ENCODE measurements around the gene ZBTB32.

The ZBTB32 gene

GRCh38 chr19:35738887-35739229, 34.5 kb downstream of the ZBTB32 start:
- H3K27me3 ChIP-seq (ENCODE audit: control insufficient read depth in 1 of 2, insufficient read depth in 1 of 2, low read length in 2 of 2) = no peaks in the 10 kb centered on the region
- H3K4me1 ChIP-seq (ENCODE audit: control insufficient read depth, insufficient read depth, low read depth, low read length) = peaks cover 13% of the 10 kb centered on the region
- WGBS = 97% methylated on average over 2 of the region's 2 CpGs
- H3K4me2 ChIP-seq (ENCODE audit: low read length, poor library complexity, severe bottlenecking) = no peak overlapping the region
- no peak overlapping the region for H4K8ac ChIP-seq (ENCODE audit: low read length)
- H3K27ac ChIP-seq (ENCODE audit: low read length, poor library complexity, severe bottlenecking) = no peak overlapping the region
- H3K23ac ChIP-seq (ENCODE audit: low read length in 2 of 2) = no peak overlapping the region
- H3K18ac ChIP-seq (ENCODE audit: low read depth in 1 of 2, low read length in 2 of 2) = no peak overlapping the region
- no peak overlapping the region for H2AFZ ChIP-seq (ENCODE audit: low read depth, low read length)
- no peak overlapping the region for H3K9ac ChIP-seq (ENCODE audit: low read length)
- no peak overlapping the region for H2BK15ac ChIP-seq (ENCODE audit: low read depth, poor library complexity, severe bottlenecking)
- H3K14ac ChIP-seq (ENCODE audit: low read length in 2 of 2) = no peak overlapping the region
- H3K36me3 ChIP-seq (ENCODE audit: control insufficient read depth in 1 of 2, insufficient read depth in 2 of 2, low read depth in 1 of 2, low read length in 2 of 2) = peaks cover 66 to 69% of the 10 kb centered on the region in 2 experiments
- no peak overlapping the region for H3K4ac ChIP-seq (ENCODE audit: low read depth in 1 of 2, low read length in 2 of 2)
- DNase-seq = no peak
- H2AK5ac ChIP-seq (ENCODE audit: low read length, severe bottlenecking) = no peak overlapping the region
- H3K79me1 ChIP-seq (replicated peaks; ENCODE audit: low read length, poor library complexity, severe bottlenecking) = peaks cover 27% of the 10 kb centered on the region
- no peak overlapping the region for H2BK5ac ChIP-seq (ENCODE audit: low read depth, low read length, poor library complexity, severe bottlenecking)
- H2BK120ac ChIP-seq (ENCODE audit: low read depth, low read length) = no peak overlapping the region
- no peak overlapping the region for H4K91ac ChIP-seq (ENCODE audit: low read length)
- H2BK12ac ChIP-seq (ENCODE audit: low read length in 2 of 2) = no peak overlapping the region
- no peaks in the 10 kb centered on the region for H3K9me3 ChIP-seq (ENCODE audit: control insufficient read depth, low read length)
- no peak overlapping the region for H3K4me3 ChIP-seq (ENCODE audit: insufficient read depth in 1 of 2, low read depth in 1 of 2, low read length in 2 of 2)

- no peak overlapping the region for H2AFZ ChIP-seq (ENCODE audit: low read depth, low read length)
- no peaks in the 10 kb centered on the region for H3K27me3 ChIP-seq (ENCODE audit: control insufficient read depth in 1 of 2, insufficient read depth in 1 of 2, low read length in 2 of 2)
- no peak overlapping the region for H3K18ac ChIP-seq (ENCODE audit: low read depth in 1 of 2, low read length in 2 of 2)
- H4K8ac ChIP-seq (ENCODE audit: low read length) = no peak overlapping the region
- no peak overlapping the region for H2BK5ac ChIP-seq (ENCODE audit: low read depth, low read length, poor library complexity, severe bottlenecking)
- H3K79me1 ChIP-seq (replicated peaks; ENCODE audit: low read length, poor library complexity, severe bottlenecking) = peaks cover 29% of the 10 kb centered on the region
- no peak overlapping the region for H3K4ac ChIP-seq (ENCODE audit: low read depth in 1 of 2, low read length in 2 of 2)
- H2AK5ac ChIP-seq (ENCODE audit: low read length, severe bottlenecking) = no peak overlapping the region
- peak overlapping the region; percentile 83 for H3K4me2 ChIP-seq (ENCODE audit: low read length, poor library complexity, severe bottlenecking)
- no peak overlapping the region for H2BK12ac ChIP-seq (ENCODE audit: low read length in 2 of 2)
- H3K27ac ChIP-seq (ENCODE audit: low read length, poor library complexity, severe bottlenecking) = no peak overlapping the region
- no peak overlapping the region for H3K23ac ChIP-seq (ENCODE audit: low read length in 2 of 2)
- H3K9me3 ChIP-seq (ENCODE audit: control insufficient read depth, low read length) = no peaks in the 10 kb centered on the region
- WGBS = 90% methylated on average over 26 of the region's 29 CpGs
- no peak overlapping the region for H3K14ac ChIP-seq (ENCODE audit: low read length in 2 of 2)
- H2BK15ac ChIP-seq (ENCODE audit: low read depth, poor library complexity, severe bottlenecking) = peak overlapping the region; percentile 94
- no peak overlapping the region for H4K91ac ChIP-seq (ENCODE audit: low read length)
- H3K36me3 ChIP-seq (ENCODE audit: control insufficient read depth in 1 of 2, insufficient read depth in 2 of 2, low read depth in 1 of 2, low read length in 2 of 2) = peaks cover 63 to 65% of the 10 kb centered on the region in 2 experiments
- H3K4me3 ChIP-seq (ENCODE audit: insufficient read depth in 1 of 2, low read depth in 1 of 2, low read length in 2 of 2) = peak overlapping the region; percentile 65 to 90
- no peak overlapping the region for H2BK120ac ChIP-seq (ENCODE audit: low read depth, low read length)
- no peak for DNase-seq
- peaks cover 17% of the 10 kb centered on the region for H3K4me1 ChIP-seq (ENCODE audit: control insufficient read depth, insufficient read depth, low read depth, low read length)
- peak overlapping the region; percentile 80 for H3K9ac ChIP-seq (ENCODE audit: low read length)
These were observed 35.1 kb downstream of the ZBTB32 start for GRCh38 chr19:35739275-35740107.

- H3K27me3 ChIP-seq (ENCODE audit: control insufficient read depth in 1 of 2, insufficient read depth in 1 of 2, low read length in 2 of 2) = no peaks in the 10 kb centered on the region
- no peak overlapping the region for H3K18ac ChIP-seq (ENCODE audit: low read depth in 1 of 2, low read length in 2 of 2)
- 6% methylated on average over 16 of the region's 16 CpGs for WGBS
- H3K23ac ChIP-seq (ENCODE audit: low read length in 2 of 2) = no peak overlapping the region
- no peak overlapping the region for H3K27ac ChIP-seq (ENCODE audit: low read length, poor library complexity, severe bottlenecking)
- H2BK5ac ChIP-seq (ENCODE audit: low read depth, low read length, poor library complexity, severe bottlenecking) = no peak overlapping the region
- no peak overlapping the region for H2BK12ac ChIP-seq (ENCODE audit: low read length in 2 of 2)
- H3K4me1 ChIP-seq (ENCODE audit: control insufficient read depth, insufficient read depth, low read depth, low read length) = peaks cover 18% of the 10 kb centered on the region
- H2BK120ac ChIP-seq (ENCODE audit: low read depth, low read length) = peak overlapping the region; percentile 42
- no peak for DNase-seq
- H4K8ac ChIP-seq (ENCODE audit: low read length) = no peak overlapping the region
- H3K4ac ChIP-seq (ENCODE audit: low read depth in 1 of 2, low read length in 2 of 2) = no peak overlapping the region
- peaks cover 58 to 59% of the 10 kb centered on the region in 2 experiments for H3K36me3 ChIP-seq (ENCODE audit: control insufficient read depth in 1 of 2, insufficient read depth in 2 of 2, low read depth in 1 of 2, low read length in 2 of 2)
- peak overlapping the region; percentile 15 for H4K91ac ChIP-seq (ENCODE audit: low read length)
- H3K79me1 ChIP-seq (replicated peaks; ENCODE audit: low read length, poor library complexity, severe bottlenecking) = peaks cover 27% of the 10 kb centered on the region
- H3K4me3 ChIP-seq (ENCODE audit: insufficient read depth in 1 of 2, low read depth in 1 of 2, low read length in 2 of 2) = peak overlapping the region; percentile 65 to 90
- peak overlapping the region; percentile 94 for H2BK15ac ChIP-seq (ENCODE audit: low read depth, poor library complexity, severe bottlenecking)
- no peak overlapping the region for H2AFZ ChIP-seq (ENCODE audit: low read depth, low read length)
- H3K14ac ChIP-seq (ENCODE audit: low read length in 2 of 2) = no peak overlapping the region
- H3K9me3 ChIP-seq (ENCODE audit: control insufficient read depth, low read length) = no peaks in the 10 kb centered on the region
- no peak overlapping the region for H2AK5ac ChIP-seq (ENCODE audit: low read length, severe bottlenecking)
- peak overlapping the region; percentile 83 for H3K4me2 ChIP-seq (ENCODE audit: low read length, poor library complexity, severe bottlenecking)
- H3K9ac ChIP-seq (ENCODE audit: low read length) = peak overlapping the region; percentile 80
These were observed 35.7 kb downstream of the ZBTB32 start for GRCh38 chr19:35740108-35740422.

- Histone ChIP-seq H3K79me1 (replicated peaks; ENCODE audit: low read length, poor library complexity, severe bottlenecking) (peaks cover 23% of the 10 kb centered on the region), H2BK15ac (ENCODE audit: low read depth, poor library complexity, severe bottlenecking) (peak overlapping the region; percentile 94), H2BK5ac (ENCODE audit: low read depth, low read length, poor library complexity, severe bottlenecking) (no peak overlapping the region), H3K27ac (ENCODE audit: low read length, poor library complexity, severe bottlenecking) (peak overlapping the region; percentile 57), H4K8ac (ENCODE audit: low read length) (peak overlapping the region; percentile 53), H3K9me3 (ENCODE audit: control insufficient read depth, low read length) (no peaks in the 10 kb centered on the region), H3K14ac (ENCODE audit: low read length in 2 of 2) (peak overlapping the region in 1 of 2 experiments; percentile 84), H2BK120ac (ENCODE audit: low read depth, low read length) (peak overlapping the region; percentile 42), H3K4ac (ENCODE audit: low read depth in 1 of 2, low read length in 2 of 2) (no peak overlapping the region), H3K23ac (ENCODE audit: low read length in 2 of 2) (no peak overlapping the region), H2AK5ac (ENCODE audit: low read length, severe bottlenecking) (no peak overlapping the region), H2BK12ac (ENCODE audit: low read length in 2 of 2) (peak overlapping the region in 1 of 2 experiments; percentile 68), H3K27me3 (ENCODE audit: control insufficient read depth in 1 of 2, insufficient read depth in 1 of 2, low read length in 2 of 2) (no peaks in the 10 kb centered on the region), H3K4me3 (ENCODE audit: insufficient read depth in 1 of 2, low read depth in 1 of 2, low read length in 2 of 2) (peak overlapping the region; percentile 65 to 90), H3K4me2 (ENCODE audit: low read length, poor library complexity, severe bottlenecking) (peak overlapping the region; percentile 84), H2AFZ (ENCODE audit: low read depth, low read length) (peak overlapping the region; percentile 97), H3K9ac (ENCODE audit: low read length) (peak overlapping the region; percentile 80), H3K36me3 (ENCODE audit: control insufficient read depth in 1 of 2, insufficient read depth in 2 of 2, low read depth in 1 of 2, low read length in 2 of 2) (peaks cover 52 to 53% of the 10 kb centered on the region in 2 experiments), H3K18ac (ENCODE audit: low read depth in 1 of 2, low read length in 2 of 2) (peak overlapping the region; percentile 10 to 64), H3K4me1 (ENCODE audit: control insufficient read depth, insufficient read depth, low read depth, low read length) (peaks cover 18% of the 10 kb centered on the region), H4K91ac (ENCODE audit: low read length) (no peak overlapping the region)
- under 1% methylated on average over 60 of the region's 63 CpGs for WGBS
- peak; percentile 99 for DNase-seq
These were observed 36.3 kb downstream of the ZBTB32 start for GRCh38 chr19:35740423-35741202.

Measured in mesenchymal stem cell (in vitro differentiated cells and primary cell).